Hippocampal formation (tissue), 2 donors: ENCODE results near the gene ARRB1.
"Not testable (repeated sequence)": the region's sequence is repeated elsewhere in the genome, so short reads cannot be mapped to it uniquely, and the experiment has no call there.

Experiments used
- DNase-seq, 2 donors: peaks; one replicate each; lab custom pipeline; 2025; lab: John Stamatoyannopoulos, UW

The ARRB1 gene

DNA sequence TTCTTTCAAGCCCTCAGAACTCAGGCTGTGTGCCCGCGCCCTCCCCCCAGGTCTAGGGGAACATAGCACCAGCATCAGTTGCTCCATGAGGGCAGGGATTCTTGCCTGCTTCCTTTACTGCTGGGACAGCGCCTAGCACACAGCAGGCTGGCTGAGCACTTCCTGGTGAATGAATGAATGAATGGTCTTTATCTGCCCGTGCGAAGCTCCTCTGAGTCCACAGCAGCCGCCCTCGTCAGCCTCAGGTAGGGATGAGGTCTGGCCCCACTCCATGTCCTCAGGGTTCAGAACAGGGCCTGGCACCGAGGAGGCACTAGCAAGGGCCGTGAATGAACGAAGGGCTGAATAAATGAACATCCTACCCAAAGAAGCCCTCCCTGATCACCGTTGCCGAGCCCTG, 27.3 kb downstream of the ARRB1 start:
- DNase-seq: no peak

DNA sequence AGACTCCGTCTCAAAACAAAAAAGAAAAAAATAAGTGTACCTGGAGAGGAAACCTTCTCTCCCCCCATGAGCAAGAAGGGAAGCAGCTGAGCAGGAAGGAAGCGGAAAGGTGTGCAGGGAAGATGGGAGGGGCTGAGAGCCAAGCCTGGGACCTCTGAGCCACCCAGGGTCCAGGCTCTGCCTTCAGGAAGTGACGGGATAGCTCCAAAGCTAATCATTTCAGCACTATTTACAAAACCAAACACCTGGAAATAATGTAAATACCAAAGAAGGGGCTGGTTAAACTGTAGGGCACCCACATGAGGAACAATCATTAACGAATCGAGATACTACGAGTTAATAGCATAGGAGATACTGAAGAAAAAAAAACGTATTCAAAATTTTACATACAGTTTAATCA, 27.9 kb downstream of the ARRB1 start:
- DNase-seq: no peak

DNA sequence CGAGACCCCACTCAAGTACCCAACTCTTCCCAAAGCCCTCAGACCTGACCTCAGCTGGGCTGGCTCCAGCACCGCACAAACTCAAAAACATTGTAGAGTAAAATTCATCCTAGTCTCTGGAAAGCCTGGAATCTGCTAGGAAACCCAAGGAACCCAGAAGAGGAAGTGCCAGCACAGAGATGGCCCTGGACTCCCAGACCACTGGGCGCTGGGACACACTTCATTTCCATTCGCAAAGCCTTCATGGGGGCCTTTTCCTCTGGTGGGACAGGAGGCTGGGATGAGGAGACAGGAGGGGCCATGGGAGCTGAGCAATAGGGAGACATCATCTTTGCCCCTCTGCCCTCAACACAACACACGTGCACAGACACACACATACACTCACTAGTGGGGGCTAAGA, 30.8 kb downstream of the ARRB1 start:
- no peak for DNase-seq

DNA sequence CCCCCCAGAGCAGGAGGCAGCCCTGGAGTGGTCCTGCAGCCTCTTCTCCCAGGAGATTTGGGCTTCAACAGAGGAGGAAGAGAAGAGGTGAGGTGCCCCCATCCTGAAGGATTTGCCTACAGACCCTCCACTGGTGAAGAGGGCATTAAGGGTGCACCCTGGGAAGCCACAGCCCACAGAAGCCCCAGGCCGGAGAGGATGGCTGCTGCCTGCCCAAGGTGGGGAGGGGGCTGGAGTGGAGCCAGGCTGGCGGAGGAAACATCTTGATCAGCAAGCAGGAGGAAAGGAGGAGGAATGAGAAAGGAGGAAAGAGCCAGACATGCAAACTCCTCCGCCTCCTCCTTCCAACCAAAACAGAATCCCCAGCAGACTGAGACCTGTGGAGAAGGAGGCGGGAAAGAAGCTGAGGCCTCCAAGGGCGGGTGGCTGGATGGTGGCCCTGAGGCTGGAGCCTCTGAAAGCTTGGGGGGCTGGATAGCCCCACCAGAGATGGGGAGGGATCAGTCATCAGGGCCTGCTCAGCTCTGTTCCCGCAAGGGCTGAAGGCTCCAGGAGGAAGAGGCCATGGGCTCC, 31.3 kb downstream of the ARRB1 start:
- no peak for DNase-seq

DNA sequence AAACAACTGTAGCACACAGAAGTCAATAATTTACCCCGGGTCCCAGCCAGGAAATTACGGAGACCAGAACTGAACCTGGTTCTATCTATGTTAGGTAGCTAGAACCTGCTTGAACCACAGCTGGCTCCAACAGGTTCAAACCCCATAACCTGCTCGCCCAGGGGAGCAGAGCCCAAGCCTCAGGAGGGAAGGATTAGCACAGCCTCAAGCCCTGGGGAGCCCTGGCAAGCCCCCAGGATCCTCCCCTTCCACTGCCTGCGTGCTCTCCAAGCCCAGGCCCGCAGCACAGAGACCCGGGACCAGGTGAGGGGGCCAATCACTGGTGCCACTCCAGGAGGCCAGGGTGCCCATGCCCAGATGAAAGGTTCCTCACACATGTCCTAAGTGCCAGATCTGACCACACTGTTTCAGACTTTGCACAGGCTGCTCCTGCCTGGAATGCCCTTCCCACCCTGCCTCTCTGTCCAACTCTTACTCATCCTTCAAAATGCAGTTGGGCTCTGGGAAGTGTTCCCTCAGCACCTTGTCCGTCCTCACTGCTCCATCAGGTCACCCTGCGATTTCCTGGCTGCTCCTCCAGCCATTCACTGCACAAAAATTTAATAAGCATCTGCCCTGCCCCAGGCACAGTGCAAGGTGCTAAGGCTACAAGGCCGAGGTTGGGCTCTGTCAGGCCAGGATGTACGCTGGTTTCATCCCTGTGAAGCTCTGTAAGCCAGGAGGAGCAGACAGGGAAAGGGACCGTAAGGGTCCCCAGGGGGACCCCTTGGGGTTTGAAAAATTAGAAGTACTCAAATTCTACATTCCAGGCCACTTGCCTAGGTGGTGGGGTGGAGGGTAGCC, 32.2 kb downstream of the ARRB1 start:
- no peak for DNase-seq

DNA sequence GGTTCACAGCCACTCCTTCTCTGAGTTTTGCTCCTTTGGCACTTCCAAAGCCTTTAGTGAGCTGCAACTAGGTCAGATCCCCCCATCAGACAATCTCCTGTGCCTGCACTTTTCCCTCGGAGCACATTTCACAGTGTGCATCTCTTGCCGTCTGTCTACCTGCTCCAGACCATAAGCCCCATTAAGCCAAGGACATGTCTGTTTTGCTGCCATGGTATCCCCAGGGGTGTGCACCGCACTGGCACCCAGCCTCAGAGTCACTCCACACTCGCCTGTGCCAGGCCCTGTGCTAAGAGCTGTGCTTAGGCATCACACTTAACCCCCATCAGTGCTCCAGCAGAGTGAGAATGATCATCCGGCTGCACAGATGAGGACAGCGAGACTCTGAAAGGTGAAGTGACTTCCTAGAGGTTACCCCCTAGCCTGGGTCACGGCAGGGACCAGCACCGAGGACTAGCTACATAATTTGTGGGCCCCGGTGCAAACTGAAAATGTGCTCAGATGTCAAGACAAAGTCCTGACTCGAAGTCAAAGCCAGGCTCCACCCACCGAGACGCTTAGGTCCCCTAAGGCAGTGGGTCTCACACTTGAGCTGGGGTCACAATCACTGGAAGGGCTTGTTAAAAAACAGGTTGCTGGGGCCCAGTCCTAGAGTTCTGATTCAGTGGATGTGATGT, 33.9 kb downstream of the ARRB1 start:
- DNase-seq: no peak

DNA sequence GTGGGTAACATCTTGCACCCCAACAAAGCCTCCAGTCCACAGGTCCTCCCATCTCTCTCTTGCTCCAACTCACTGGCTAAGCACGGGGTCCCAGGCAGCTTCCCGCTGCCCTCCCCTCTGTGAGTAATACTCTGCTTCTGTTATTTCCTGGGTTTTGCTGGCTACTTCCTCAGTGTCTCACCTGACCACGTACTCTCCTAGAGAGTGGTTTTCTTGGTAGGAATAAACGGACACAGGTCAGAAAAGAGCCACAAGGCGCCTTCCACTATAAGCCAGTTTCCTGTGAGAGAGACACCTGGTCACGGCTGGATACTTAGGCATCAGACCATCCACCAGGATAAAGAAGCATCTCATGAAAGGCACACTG, 36.0 kb downstream of the ARRB1 start:
- DNase-seq: no peak

DNA sequence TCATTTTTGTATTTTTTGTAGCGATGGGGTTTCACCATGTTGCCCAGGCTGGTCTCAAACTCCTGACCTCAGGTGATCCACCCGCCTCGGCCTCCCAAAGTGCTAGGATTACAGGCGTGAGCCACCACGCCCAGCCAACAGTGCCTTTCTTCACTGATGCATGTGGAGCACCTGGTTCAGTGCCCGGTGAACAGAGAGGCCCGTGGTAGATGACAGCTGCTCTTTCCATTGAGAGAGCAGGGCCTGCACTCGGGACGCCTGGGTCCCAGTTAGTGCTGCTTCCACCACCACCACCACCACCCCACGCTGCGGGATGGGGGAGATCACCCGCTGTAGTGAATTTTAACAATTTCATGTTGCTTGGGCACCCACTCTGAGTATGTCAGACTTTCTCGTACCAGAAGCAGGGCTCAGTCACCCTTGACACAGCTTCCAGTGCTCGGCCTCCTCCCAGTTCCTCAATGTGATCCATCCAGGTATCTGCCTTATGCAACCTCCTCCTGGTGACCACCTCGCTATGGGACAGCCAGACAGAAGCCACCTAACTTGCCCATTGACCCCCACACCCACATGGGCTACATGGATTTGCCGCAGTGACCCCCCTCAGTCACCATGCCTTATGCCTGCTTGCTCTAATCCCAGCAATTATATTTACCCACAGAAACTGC, 36.6 kb downstream of the ARRB1 start:
- no peak for DNase-seq

DNA sequence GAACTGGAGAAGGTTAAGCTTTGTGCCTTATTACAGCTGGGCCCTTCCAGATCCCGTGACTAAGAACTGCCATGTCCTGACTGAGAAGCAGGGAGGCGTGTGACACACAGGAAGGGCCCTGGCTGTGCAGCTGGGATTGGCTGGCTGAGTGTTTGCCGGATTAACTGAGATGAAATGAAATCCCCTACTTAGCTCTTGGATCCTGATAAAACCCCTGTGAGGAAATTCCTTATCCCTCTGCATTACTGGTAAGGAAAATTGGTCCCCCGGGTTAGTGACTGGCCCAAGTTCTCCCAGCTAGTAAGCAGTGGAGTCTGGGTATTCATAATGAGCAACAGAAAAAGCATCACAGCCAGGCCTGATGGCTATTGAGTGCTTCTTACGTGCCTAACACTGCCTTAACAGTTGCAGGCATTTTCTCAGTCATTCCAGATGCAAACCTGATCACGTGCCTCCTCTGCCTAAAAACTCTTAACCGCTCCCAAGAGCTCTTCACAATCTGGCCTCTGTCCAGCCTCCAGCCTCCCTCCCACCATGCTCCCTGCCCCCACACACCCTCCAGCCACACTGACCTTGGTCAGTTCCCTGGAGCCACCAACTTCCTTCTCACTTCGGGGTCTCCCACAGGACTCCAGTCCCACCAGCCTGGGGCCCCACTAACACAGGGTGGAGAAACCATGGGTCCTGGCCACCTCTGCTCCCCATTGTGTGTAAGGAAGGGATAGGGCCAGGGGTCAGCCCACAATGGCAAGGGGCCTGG, 37.8 kb downstream of the ARRB1 start:
- peak in 1 of 2 donors; percentile 22 for DNase-seq

DNA sequence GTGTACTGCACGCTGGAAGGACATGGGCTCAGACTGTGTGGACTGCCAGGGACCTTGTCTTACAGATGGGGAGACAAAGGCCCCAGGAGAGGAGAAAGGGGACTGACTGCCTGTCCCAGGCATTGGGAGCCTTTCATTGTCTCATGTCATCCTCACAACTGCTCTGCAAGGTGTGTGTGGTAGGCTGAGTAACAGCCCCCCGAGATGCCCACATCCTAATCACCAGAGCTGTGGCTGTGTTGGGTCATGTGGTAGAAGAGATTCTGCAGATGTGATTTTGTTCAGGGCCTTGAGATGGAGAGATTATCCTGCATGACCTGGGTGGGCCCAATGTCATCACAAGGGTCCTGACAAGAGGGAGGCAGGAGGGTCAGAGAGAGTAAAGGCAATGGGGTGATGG, 39.1 kb downstream of the ARRB1 start:
- DNase-seq: no peak

DNA sequence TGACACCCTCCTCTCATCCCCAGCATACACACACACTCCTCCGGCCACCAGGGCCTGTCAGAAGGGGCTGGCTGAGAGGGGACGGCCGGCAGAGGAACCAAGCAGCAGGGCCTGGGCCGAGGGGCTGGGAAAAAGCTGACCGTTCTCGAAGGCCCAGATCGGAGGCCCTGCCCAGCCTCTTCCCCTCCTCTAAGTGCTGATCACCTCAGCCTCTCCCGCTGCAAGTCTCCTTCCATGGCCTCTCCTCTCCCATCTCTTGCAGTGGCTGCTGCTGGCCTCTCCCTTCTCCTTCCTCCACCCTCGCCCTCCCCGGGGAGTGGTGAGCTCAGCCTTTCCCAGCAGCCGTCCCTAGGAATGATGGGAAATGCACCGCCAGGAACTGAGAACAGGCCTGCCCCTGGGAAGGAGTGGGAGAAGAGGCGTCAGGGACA, 39.6 kb downstream of the ARRB1 start:
- DNase-seq: peak; percentile 70 to 76

DNA sequence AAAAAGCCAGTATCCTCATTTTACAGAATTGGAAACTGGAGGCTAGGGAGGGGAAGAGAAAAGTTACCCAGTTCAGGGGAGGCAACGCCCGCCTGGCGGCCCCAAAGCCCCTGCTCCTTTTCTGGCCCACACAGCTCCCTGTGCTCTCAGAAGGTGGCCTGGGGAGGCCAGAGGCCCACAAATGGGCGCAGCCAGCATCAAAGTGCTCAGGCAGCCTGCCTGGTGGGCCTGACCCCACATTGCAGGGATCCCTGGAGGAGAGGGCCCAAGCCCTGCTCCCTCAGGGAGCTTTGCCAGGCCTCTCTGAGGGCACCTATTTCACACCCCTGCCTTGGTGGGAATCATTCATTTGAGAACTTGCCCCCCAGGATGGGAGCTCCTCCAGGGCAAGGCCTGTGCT, 42.5 kb downstream of the ARRB1 start:
- no peak for DNase-seq

DNA sequence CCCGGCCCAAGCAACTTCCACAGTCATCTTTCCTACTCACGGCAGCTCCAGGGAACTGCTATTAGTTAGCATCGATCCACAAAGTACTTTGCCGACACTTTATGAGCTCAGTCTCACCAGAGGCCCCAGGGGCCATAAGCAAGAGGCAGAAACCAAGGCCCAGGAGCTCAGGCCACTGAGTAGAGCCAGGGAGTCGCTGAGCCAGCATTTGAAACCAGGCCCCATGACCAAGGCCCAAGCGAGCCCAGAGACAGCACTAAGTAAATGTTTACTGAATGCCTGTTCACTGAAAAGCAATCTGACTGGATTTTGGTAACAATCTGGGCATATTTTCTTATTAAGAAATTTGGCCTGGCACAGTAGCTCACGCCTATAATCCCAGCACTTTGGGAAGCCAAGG, 43.3 kb downstream of the ARRB1 start:
- DNase-seq: no peak

DNA sequence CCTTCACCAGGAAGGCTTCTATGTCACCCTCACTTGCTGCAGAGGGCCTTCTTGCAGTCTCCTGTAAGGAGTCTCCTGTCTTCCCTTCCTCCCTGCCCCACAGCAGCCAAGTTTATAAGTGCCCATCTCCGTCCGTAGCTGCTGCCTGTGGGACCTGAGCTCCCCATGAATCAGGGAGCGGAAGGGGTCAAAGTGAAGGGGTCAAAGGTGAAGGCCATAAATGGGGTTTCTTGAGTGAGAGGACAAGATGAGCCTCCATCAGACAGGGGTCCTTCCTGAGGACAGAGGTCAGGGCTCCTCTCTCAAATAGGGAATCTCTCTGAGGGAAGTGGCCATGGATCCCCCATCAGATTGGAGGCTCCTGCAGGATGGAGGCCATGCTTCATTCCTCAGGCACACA, 44.4 kb downstream of the ARRB1 start:
- no peak for DNase-seq

DNA sequence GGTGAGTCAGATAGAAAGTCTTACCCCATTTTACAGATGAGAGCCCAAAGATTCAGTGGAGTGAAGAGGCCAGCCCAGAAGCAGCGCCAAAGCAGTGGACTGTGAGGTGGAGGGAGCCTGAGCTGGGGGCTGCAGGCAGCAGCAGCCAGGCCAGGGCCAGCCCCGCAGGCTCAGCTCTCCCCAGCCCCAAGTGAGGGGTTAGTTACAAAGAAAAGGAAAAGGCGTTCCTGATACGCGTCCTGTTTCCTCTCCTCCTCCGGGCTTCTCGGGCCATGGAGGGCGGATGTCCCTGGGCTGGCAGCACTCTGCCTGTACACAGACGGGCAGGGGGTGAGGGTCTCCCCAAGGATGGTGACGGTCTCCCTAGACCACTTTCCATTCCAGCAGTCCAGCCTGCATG, 44.9 kb downstream of the ARRB1 start:
- no peak for DNase-seq

DNA sequence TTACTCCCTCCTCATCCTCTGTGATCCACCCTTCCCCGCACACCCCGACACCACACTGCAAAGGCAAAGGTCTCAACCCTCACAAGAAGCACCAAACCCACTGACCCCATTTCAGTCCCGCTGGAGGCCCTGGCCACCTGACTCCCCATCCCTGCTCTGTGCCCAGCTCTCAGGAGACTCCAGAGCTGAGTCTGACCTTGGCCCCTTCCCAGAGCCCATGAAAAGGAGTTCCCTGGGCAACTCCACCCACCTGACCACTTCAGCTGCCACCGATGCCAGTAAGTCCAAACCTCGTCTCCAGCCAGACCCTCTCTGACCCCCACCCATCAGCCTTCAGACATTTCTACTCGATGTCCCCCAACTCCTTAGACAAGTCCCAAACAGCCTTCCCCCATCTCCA, 45.5 kb downstream of the ARRB1 start:
- DNase-seq: no peak

DNA sequence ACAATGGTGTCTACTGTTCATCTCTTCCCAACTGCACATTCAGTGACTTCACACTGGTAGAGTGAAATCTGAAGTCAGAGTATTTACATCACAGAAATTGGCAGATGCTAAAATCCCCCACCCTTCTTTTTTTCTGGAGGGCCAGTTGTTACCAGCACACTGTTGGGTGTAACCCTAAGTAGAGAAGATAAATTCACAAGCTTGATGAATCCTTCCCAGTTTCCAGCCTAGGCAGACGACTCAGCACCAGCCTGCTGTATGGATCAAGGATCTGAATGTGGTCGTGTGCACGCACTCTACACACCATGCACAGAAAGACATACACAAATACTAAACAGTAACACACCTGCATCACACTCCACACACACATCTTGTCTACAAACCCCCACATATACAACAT, 46.0 kb downstream of the ARRB1 start:
- DNase-seq: no peak

DNA sequence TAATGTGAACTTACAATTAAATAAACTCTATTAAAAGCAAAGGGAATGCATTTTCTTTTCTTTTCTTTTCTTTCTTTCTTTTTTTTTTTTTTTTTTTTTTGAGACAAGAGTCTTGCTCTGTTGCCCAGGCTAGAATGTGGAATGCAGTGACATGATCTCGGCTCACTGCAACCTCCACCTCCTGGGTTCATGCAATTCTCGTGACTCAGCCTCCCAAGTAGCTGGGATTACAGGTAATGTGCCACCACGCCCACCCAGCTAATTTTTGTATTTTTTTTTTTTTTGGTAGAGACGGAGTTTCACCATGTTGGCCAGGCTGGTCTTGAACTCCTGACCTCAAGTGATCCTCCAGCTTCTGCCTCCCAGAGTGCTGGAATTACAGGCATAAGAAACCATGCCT, 46.5 kb downstream of the ARRB1 start:
- not testable (repeated sequence) for DNase-seq

DNA sequence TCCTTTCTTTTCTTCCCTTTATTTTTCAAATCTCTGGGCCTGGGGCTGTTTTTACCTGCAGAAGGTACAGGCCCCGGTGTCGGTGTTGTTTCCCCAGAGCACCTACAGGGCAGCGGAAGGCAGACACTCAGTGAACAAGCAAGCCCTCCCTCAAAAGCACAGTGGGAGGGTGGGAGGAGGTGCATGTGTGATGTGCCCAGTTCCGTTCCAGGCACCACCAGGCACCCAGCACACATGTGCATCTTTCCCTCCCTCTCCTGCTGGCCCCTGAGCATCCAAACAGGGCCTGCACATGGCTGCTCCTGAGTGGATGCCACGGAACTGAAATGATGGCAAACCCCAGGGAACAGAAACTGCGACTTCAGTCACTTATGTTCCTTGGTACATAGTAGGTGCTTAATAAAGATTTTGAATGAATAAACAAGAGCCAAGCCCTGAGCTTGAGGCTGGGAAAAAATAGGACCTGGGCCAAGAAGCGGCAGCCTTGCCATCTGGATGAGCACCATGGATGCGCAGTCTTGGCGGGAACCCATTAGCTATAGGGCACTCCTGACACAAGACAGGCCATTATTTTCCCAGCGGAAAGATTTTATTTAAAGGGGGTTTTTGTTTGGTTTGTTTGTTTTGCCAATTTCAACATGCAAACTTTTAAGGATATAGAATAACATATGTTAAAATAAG, 47.8 kb downstream of the ARRB1 start:
- DNase-seq: peak; percentile 55 to 74

DNA sequence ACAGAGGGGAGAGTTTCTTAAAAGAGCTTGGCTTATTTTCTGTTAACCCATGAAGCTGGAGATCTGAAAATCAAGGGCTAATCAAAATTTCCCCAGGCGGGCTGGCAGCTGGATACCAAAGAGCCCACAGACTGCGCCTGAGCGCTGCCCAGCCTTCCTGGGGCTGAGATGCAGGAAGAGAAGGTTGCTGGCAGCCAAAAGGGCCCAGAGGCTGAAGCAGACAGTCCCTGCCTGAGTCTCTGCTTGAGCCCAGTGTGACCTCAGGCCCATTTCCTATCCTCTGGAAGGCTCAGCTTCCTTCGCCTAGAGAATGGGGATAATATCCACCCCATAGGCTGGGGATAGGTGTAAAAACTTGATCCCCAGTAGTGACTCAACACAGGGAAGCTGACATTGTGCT, 49.1 kb downstream of the ARRB1 start:
- DNase-seq: peak in 1 of 2 donors; percentile 32

DNA sequence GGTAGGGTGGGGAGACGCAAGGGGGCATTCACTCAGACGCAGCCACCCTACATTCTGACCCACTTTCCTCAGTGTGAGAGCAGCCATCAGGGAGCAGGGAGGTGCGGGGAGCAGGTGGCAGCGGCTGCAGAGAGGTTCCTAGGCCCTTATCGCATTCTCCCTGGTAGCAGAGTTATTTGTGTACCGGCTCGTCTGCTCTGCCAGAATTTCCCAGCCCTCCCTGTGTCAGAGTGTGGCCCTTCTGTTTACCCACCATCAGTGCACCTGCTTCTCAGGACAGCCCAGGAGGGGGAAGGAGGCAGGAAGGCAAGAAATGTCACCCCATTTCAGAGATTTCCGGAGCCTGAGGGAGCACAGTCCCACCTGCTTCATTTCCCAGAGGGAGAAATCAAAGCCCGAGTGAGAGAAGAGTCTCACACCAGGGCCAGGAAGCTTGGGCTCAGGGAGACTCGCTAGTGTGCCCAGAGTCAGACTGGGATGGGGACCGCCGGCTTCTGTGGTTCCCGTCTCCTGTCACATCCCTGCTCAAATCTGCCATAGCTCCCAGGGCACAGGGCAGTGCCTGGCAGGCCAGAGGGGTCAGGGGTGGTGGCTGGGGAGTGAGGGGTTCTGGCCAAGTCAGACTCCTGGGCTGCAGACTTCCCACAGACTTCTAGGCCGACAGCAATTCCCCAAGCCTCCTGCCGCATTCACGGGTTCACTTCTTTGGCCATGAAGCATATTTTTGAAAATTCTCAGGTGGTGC, 49.7 kb downstream of the ARRB1 start:
- DNase-seq: no peak
